Nephron (organoid): ENCODE measurements around the gene SMG7.

Experiments
- H3K27ac Mint-ChIP-seq, 3 experiments: 2 replicates each; pipeline ENCODE4 v1.8.0; 2020; ENCODE audit warnings: mixed read lengths in 3 of 3, mild to moderate bottlenecking in 2 of 3, moderate library complexity in 1 of 3
- H3K27me3 Mint-ChIP-seq: 2 replicates; pipeline ENCODE4 v1.8.0; 2021; ENCODE audit warnings: low read depth, mild to moderate bottlenecking, moderate library complexity, mixed read lengths
- H3K36me3 Mint-ChIP-seq: 2 replicates; pipeline ENCODE4 v1.8.0; 2020; ENCODE audit warnings: low read depth, mixed read lengths
- H3K4me1 Mint-ChIP-seq: 2 replicates; pipeline ENCODE4 v1.8.0; 2020; ENCODE audit warnings: mixed read lengths
- H3K4me3 Mint-ChIP-seq, 3 experiments: 2 replicates each; pipeline ENCODE4 v1.8.0; 2020; ENCODE audit warnings: mild to moderate bottlenecking in 3 of 3, mixed read lengths in 3 of 3, moderate library complexity in 2 of 3
- H3K9me3 Mint-ChIP-seq: 2 replicates; pipeline ENCODE4 v1.8.0; 2020; ENCODE audit warnings: mixed read lengths
- TF ChIP-seq, protein P1 (sequence below), 3 experiments: fragments of 200-600 bp; sonication (generic); IDR thresholded peaks; one replicate each; pipeline ENCODE4 v1.5.0; 2021; ENCODE audit warnings: antibody characterized with exemption in 3 of 3; ENCODE audit not compliant: unreplicated experiment in 3 of 3

The SMG7 gene

DNA sequence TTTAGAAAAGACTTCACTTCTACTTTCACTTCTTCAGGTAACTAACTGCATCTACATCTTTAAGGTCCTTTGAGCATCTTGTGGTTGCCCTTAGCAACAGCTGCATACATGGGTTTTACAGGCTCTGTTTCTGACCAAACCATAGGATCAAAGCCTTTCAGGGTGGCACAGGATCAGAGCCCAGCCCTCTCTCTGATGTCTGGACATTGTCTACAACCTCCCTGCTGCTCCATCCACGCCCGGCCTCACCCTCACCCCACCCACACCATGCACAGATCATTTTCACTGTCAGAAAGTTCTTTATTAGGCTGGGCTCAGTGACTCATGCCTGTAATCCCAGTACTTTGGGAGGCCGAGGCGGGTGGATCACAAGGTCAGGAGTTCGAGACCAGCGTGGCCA, 112.7 kb downstream of the SMG7 start:
- H3K27ac Mint-ChIP-seq: no peak overlapping the region
- H3K4me1 Mint-ChIP-seq: peaks cover 4% of the 10 kb centered on the region
- TF ChIP-seq, protein P1, sequence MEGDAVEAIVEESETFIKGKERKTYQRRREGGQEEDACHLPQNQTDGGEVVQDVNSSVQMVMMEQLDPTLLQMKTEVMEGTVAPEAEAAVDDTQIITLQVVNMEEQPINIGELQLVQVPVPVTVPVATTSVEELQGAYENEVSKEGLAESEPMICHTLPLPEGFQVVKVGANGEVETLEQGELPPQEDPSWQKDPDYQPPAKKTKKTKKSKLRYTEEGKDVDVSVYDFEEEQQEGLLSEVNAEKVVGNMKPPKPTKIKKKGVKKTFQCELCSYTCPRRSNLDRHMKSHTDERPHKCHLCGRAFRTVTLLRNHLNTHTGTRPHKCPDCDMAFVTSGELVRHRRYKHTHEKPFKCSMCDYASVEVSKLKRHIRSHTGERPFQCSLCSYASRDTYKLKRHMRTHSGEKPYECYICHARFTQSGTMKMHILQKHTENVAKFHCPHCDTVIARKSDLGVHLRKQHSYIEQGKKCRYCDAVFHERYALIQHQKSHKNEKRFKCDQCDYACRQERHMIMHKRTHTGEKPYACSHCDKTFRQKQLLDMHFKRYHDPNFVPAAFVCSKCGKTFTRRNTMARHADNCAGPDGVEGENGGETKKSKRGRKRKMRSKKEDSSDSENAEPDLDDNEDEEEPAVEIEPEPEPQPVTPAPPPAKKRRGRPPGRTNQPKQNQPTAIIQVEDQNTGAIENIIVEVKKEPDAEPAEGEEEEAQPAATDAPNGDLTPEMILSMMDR (IDR thresholded peaks at IDR 0.05; ENCODE audit: unreplicated experiment in 3 of 3): no peak

DNA sequence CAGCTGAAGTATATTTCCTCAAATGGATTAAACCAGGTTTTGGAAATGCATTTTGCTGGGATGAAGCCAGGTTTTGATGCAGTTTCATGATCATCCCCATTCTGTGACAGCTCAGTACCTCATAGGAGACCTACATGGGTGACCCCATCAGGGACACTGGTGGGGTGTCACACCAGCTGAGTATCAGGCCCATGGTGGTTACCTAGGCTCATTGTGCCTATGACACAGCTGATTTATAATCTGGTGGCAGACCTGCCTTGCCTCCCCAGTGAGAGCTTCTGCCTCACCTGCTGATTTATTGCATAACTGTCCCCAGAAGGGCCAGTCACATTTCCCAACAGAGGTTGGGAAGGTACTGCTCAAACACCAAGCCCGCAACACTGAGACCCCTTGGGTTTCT, 114.2 kb downstream of the SMG7 start:
- Mint-ChIP-seq H3K4me3 (no peak overlapping the region), H3K9me3 (no peaks in the 10 kb centered on the region), H3K4me1 (no peaks in the 10 kb centered on the region), H3K27me3 (peaks cover 9% of the 10 kb centered on the region), H3K36me3 (no peaks in the 10 kb centered on the region), H3K27ac (no peak overlapping the region)
- TF ChIP-seq, protein P1 (IDR thresholded peaks at IDR 0.05; ENCODE audit: unreplicated experiment in 3 of 3): no peak

More for the DNA sequence above, 112.7 kb downstream of the SMG7 start:
- Mint-ChIP-seq H3K9me3 (no peaks in the 10 kb centered on the region), H3K27me3 (peaks cover 9% of the 10 kb centered on the region), H3K36me3 (no peaks in the 10 kb centered on the region), H3K4me3 (no peak overlapping the region)

DNA sequence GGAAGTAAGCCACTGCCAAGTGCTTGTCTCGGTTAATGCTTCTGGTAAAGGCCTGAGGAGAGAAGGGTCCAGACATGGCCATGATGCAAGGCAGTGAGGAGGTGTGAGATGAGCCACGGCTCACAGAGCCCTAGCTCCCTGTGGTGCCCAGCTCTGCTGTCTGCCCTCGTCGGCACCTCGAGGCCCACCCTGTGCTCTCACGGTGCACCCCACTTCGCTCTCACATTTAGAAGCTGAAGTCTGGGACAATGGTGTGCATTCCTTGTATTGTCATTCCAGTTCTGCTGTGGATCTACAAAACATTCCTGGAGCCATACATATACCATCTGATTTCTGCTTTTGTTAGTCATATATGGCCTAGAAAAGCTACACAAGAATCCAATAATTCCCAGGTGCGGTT, 114.6 kb downstream of the SMG7 start:
- H3K4me1 Mint-ChIP-seq: no peaks in the 10 kb centered on the region
- no peak overlapping the region for H3K27ac Mint-ChIP-seq
- peaks cover 5% of the 10 kb centered on the region for H3K27me3 Mint-ChIP-seq
- H3K9me3 Mint-ChIP-seq: no peaks in the 10 kb centered on the region
- no peak overlapping the region for H3K4me3 Mint-ChIP-seq
- H3K36me3 Mint-ChIP-seq: no peaks in the 10 kb centered on the region
- TF ChIP-seq, protein P1 (IDR thresholded peaks at IDR 0.05; ENCODE audit: unreplicated experiment in 3 of 3): no peak

DNA sequence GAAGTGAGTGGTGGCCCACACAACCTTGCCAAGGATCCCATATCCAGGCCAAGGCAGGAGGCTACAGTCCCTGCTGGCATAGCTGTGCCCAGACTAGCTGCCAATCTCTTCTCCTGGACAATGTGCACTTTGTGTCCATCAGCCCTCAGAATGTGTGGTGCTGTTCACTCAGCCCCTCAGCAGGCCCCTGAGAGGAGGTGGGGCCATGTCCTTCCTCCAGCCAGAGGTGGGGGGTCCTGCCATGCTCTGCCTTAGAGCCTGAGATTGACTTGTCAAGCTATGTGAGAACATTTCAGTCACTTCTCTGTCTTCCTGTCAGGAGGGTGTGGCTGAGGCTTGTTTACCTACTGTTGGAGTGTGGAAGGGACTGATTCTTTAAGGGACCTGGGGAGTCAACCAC, 116.5 kb downstream of the SMG7 start:
- no peak overlapping the region for H3K27ac Mint-ChIP-seq
- H3K27me3 Mint-ChIP-seq: peaks cover 3% of the 10 kb centered on the region
- no peaks in the 10 kb centered on the region for H3K9me3 Mint-ChIP-seq
- no peaks in the 10 kb centered on the region for H3K4me1 Mint-ChIP-seq
- no peak overlapping the region for H3K4me3 Mint-ChIP-seq
- TF ChIP-seq, protein P1 (IDR thresholded peaks at IDR 0.05; ENCODE audit: unreplicated experiment in 3 of 3): no peak
- H3K36me3 Mint-ChIP-seq: no peaks in the 10 kb centered on the region

DNA sequence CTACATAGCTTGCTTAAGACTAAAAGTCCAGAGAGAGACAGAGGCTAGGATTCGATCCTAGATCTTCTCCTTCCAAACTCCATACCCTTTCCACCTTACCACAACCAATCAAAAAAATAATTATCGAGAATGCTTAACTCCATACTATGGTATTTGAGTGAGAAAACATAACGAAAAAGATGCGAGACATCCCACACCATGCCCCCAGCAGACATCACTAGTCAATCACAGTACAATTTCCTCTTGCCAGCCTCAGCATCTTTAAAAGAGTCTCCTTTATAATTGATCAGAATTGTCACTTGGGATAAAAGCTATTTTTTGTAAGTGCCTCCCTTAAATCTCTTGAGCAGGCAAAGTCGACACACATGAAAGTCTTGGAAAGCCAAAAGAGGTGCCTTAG, 117.1 kb downstream of the SMG7 start:
- TF ChIP-seq, protein P1 (IDR thresholded peaks at IDR 0.05; ENCODE audit: unreplicated experiment in 3 of 3): no peak
- no peaks in the 10 kb centered on the region for H3K9me3 Mint-ChIP-seq
- peaks cover 3% of the 10 kb centered on the region for H3K27me3 Mint-ChIP-seq
- H3K27ac Mint-ChIP-seq: no peak overlapping the region
- H3K4me3 Mint-ChIP-seq: no peak overlapping the region
- no peaks in the 10 kb centered on the region for H3K36me3 Mint-ChIP-seq
- H3K4me1 Mint-ChIP-seq: no peaks in the 10 kb centered on the region

DNA sequence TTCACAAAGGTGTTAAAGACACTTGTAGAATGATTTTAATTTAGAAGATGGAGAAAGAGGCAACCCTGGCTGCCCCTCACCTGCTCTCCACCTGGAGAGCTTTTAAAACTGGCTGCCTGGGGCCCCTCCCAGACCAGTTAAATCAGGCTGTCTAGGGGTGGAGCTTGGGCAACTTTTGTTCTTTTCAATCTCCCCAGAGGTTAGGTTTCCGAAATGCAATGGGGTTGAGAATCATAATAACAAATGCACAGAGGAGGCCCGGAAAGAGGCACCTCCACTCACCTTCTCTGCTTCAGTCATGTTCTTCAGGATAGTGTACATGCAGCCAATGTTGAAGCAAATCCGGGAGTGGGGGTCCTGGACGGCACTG, 117.6 kb downstream of the SMG7 start:
- Mint-ChIP-seq H3K27ac (no peak overlapping the region), H3K36me3 (no peaks in the 10 kb centered on the region), H3K4me1 (no peaks in the 10 kb centered on the region), H3K4me3 (no peak overlapping the region), H3K9me3 (no peaks in the 10 kb centered on the region), H3K27me3 (peaks cover 3% of the 10 kb centered on the region)
- TF ChIP-seq, protein P1 (IDR thresholded peaks at IDR 0.05; ENCODE audit: unreplicated experiment in 3 of 3): no peak
